Activated naive CD8-positive, alpha-beta T cell treated with anti-CD3 and anti-CD28 coated beads, Interleukin-2, amount 50 U/mL, for 24 hours (primary cell): Measurements from ENCODE around the gene CUZD1.
A peak's percentile ranks its signal among the peaks of the same experiment; 100 is the strongest.
"Not testable (repeated sequence)": the region's sequence is repeated elsewhere in the genome, so short reads cannot be mapped to it uniquely, and the experiment has no call there.

ENCODE experiments used
- ATAC-seq: fragments of 150-1000 bp; cut with Tn5 transposase; one replicate; pipeline ENCODE4 v1.10.0; 2021
- DNase-seq: peaks from one replicate; pipeline ENCODE4 v3.0.0; 2021
- H3K27ac Mint-ChIP-seq: one replicate; pipeline ENCODE4 v1.8.0; 2021; ENCODE audit warnings: mild to moderate bottlenecking, mixed read lengths
- H3K27me3 Mint-ChIP-seq: one replicate; pipeline ENCODE4 v1.8.0; 2021; ENCODE audit warnings: mixed read lengths
- H3K36me3 Mint-ChIP-seq: one replicate; pipeline ENCODE4 v1.8.0; 2021; ENCODE audit warnings: low read depth, mixed read lengths
- H3K4me1 Mint-ChIP-seq: one replicate; pipeline ENCODE4 v1.8.0; 2021; ENCODE audit warnings: mixed read lengths
- H3K4me3 Mint-ChIP-seq: one replicate; pipeline ENCODE4 v1.8.0; 2021; ENCODE audit warnings: mild to moderate bottlenecking, moderate library complexity, mixed read lengths
- H3K9me3 Mint-ChIP-seq: one replicate; pipeline ENCODE4 v1.8.0; 2021; ENCODE audit warnings: mixed read lengths

Gene CUZD1, protein sequence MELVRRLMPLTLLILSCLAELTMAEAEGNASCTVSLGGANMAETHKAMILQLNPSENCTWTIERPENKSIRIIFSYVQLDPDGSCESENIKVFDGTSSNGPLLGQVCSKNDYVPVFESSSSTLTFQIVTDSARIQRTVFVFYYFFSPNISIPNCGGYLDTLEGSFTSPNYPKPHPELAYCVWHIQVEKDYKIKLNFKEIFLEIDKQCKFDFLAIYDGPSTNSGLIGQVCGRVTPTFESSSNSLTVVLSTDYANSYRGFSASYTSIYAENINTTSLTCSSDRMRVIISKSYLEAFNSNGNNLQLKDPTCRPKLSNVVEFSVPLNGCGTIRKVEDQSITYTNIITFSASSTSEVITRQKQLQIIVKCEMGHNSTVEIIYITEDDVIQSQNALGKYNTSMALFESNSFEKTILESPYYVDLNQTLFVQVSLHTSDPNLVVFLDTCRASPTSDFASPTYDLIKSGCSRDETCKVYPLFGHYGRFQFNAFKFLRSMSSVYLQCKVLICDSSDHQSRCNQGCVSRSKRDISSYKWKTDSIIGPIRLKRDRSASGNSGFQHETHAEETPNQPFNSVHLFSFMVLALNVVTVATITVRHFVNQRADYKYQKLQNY

DNA sequence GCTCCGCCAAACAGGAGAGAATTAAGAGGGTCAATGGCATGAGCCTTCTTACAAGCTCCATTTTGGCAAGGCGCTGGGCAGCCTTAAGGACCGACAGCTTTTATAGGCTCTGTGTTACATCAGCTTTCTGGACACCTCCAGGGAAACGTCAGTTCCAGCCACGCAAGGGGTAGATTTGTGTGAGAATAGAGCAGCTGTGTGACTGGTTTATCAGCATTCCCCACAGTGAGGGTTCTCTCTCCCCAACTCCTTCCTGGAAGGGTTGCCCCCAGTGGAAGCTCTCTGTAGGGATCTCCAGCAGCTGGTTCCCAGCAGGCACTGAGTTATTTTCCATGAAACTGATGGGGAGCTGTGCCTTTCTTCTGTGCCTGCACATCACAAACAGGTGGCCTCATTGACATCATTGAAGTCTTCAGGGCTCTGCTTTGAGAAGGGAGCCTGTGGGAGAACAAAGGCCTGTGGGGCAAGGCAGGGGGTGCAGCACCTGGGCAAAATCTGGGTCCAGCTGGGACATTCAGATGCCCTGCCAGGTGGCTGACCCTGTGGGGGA is at the start of gene CUZD1:
CUZD1 (minus strand) TSS at position 75 of the 550 bp plus-strand sequence; CDS start at position 61, 14 bp downstream.
- no peak within 1 kb of the TSS for H3K4me3 Mint-ChIP-seq
- peaks cover 45% of the 10 kb centered on the region for H3K36me3 Mint-ChIP-seq
- no peak within 1 kb of the TSS for H3K27ac Mint-ChIP-seq

DNA sequence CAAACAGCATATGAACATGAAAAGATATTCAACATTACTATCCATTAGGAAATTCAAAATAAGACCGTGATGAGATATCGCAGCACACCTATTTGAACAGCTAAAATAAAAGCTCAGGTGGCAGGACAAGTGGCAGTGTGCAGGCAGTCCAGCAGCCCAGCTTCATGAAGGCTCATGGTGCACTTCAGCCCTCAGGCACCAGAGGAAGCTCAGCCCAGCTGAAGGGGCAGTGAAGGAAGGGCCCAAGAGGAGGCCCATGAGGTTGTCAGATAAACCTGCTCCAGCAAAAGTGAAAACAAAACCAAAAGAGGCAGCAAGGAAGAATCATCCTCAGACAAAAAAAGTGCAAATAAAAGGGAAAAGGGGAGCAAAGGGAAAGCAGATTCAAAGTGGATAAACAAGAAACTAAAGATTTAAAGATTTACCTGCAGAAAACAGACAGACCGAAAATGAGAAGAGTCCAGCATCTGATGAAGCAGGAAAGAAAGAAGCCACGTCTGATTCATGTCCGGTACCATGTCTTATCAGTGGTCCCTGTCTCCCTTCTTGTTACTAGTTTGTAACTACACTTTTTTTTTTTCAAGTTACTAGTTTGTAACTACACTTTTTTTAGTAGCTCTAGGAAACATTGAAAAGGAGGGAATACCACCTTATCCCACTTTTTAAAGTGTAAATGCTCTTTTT is 48.7 kb upstream of the CUZD1 start:
- no peak overlapping the region for H3K4me3 Mint-ChIP-seq
- peaks cover 15% of the 10 kb centered on the region for H3K36me3 Mint-ChIP-seq
- H3K4me1 Mint-ChIP-seq, result peaks cover 3% of the 10 kb centered on the region
- no peaks in the 10 kb centered on the region for H3K27me3 Mint-ChIP-seq
- H3K9me3 Mint-ChIP-seq, result no peaks in the 10 kb centered on the region
- DNase-seq, result no peak
- no peak overlapping the region for H3K27ac Mint-ChIP-seq
- no peak for ATAC-seq

More for the DNA sequence above, at the start of gene CUZD1:
- no peaks in the 10 kb centered on the region for H3K27me3 Mint-ChIP-seq
- ATAC-seq, result no peak
- no peak for DNase-seq
- peaks cover 5% of the 10 kb centered on the region for H3K9me3 Mint-ChIP-seq
- H3K4me1 Mint-ChIP-seq, result peaks cover 2% of the 10 kb centered on the region

DNA sequence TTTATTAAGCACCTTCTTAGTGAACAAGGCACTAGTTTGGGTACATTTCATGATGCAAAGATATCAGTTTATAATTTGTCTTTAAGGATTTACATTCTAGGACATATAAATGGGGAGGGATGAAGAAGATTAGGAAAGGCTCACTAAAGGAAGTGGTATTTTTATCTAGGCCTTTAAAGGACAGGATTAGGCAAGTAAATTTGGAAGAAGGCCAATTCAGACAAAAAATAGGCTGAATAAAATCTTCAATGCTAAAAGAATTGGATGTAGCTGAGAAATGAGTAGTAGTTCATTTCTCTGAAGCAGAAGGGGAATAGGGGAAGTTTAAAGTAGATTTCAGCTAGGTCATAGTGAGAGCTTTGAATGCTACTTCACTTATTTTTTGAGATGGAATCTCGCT is 38.5 kb upstream of the CUZD1 start:
- ATAC-seq (no peak), DNase-seq (no peak)
- H3K4me1 Mint-ChIP-seq, result peaks cover 30% of the 10 kb centered on the region
- H3K27ac Mint-ChIP-seq, result no peak overlapping the region
- peaks cover 3% of the 10 kb centered on the region for H3K27me3 Mint-ChIP-seq
- H3K9me3 Mint-ChIP-seq, result no peaks in the 10 kb centered on the region
- peaks cover 30% of the 10 kb centered on the region for H3K36me3 Mint-ChIP-seq
- no peak overlapping the region for H3K4me3 Mint-ChIP-seq

DNA sequence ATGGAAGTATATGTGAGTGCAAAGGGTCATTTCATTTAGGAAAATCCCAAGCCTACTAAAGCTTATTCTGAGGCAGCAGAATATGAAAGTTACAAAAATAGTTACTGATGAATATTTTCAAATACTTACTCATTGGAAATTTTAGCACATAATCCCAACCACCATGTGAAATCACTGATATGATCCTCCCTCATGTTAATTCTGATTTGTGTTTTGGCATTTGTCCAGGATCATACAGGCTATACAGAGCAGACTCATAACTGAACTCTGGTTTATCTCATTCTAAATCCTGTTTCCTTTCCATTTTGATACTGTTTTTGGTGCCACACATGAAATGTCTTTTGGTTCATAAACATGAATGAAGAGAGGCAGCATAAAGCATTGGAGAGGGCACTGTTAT is 37.1 kb upstream of the CUZD1 start:
- peak overlapping the region; percentile 44 for H3K27ac Mint-ChIP-seq
- peaks cover 3% of the 10 kb centered on the region for H3K27me3 Mint-ChIP-seq
- H3K4me1 Mint-ChIP-seq, result peaks cover 42% of the 10 kb centered on the region
- ATAC-seq (peak; percentile 41), DNase-seq (no peak)
- no peaks in the 10 kb centered on the region for H3K9me3 Mint-ChIP-seq
- H3K4me3 Mint-ChIP-seq, result peak overlapping the region; percentile 31
- peaks cover 37% of the 10 kb centered on the region for H3K36me3 Mint-ChIP-seq

DNA sequence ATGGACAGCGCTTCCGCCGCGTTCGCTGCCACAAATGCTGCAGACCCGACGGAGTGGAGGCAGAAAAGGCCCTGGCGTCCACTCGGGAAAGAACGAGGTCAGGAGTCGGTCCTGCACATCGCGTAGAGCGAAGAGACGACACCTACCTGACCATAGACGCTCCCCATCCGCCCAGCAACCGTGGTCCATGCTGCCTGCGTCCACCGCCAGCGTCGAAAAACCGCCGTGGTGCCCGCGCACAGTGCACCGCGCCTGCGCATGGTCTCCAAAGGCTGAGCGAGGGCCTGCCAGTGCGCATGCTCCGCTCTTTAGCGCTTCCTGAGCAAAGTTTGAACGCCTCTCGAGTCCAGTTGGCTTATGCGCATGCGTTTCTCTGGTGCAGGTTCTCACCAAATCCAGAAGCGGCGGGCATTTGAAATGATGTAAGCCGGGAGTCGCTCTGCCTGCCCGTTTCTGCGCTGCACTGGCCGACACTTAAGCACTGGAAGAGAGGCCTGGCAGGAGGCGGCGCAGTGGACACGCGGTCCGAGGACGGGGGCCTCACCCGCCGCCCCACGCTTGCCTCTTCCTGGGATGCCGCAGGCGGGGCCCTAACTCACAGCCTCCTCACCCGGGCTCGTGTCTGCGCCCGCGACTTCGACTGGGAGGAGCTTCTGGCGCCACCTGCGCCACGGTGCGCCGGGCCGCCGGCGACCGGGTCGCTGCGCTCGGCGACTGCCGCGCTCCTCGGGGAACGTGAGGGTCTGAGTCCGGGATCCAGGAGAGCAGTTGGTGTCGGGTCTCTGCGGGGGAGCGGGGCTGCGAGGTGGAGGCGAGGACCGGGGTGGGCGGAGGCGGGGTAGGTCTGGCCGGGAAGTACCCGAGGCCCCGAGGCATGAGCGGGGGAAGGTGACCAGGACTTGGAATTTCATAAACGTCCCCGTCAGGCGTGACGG is 33.9 kb upstream of the CUZD1 start, which contains the start of gene FAM24B:
FAM24B (minus strand) TSS at position 243 of the 935 bp plus-strand sequence. CDS start 29,066 bp downstream, outside the sequence.
- Mint-ChIP-seq H3K36me3 (peaks cover 49% of the 10 kb centered on the region), H3K27me3 (peaks cover 3% of the 10 kb centered on the region), H3K4me3 (peak within 1 kb of the TSS; percentile 93), H3K9me3 (peaks cover 5% of the 10 kb centered on the region), H3K4me1 (peaks cover 69% of the 10 kb centered on the region), H3K27ac (peak within 1 kb of the TSS; percentile 94)
- DNase-seq (peak; percentile 93), ATAC-seq (peak; percentile 77)

DNA sequence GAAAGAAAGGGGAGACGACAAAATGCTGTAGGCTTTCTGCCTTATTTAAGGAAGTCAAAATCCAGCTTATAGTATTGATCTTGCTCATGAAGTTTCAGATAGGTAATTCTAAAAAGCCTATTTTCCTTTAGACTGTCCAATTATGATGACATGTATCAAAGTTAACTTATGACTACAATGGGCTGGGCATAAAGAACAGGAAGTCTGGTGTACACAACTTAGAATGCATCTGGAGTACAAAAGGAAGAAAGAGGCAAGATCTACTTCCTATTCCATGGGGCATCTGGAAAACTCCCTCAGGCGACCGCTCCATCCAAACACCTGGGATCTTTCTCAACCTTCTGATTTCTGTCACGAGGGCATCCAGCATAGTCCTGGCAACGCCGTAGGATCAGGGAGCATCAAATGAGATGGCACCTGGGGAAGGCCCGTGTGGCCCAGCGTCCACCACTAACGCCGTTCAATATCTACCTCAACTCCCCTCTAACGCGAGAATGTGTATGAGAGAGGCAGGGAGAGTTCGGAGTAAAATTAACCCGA is 33.2 kb upstream of the CUZD1 start:
- Mint-ChIP-seq H3K27me3 (peaks cover 3% of the 10 kb centered on the region), H3K27ac (peak overlapping the region; percentile 94)

DNA sequence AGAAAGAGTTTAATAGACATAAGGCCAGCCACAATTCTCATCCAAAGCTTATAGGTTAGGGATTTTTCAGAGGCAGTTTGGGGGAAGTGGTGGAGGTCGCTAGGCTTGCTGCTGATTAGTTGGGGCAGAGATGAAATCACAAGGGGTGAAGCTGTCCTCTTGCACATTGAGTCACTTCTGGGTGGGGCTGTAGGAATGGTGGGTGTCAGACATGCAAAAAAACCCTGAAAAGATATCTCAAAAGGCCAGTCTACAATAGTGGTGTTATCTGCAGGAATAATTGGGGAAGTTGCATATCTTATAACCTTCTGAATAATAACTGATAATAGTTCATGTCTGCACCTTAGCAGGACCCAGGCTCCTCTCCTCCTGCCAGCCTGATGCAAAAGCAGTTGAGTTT is 31.6 kb upstream of the CUZD1 start:
- peaks cover 3% of the 10 kb centered on the region for H3K27me3 Mint-ChIP-seq
- H3K4me3 Mint-ChIP-seq, result peak overlapping the region; percentile 93
- peaks cover 56% of the 10 kb centered on the region for H3K36me3 Mint-ChIP-seq

More for the DNA sequence above, 33.2 kb upstream of the CUZD1 start:
- peak overlapping the region; percentile 93 for H3K4me3 Mint-ChIP-seq
- H3K4me1 Mint-ChIP-seq, result peaks cover 72% of the 10 kb centered on the region
- peaks cover 5% of the 10 kb centered on the region for H3K9me3 Mint-ChIP-seq
- peak; percentile 2 for ATAC-seq
- H3K36me3 Mint-ChIP-seq, result peaks cover 55% of the 10 kb centered on the region
- DNase-seq, result no peak

DNA sequence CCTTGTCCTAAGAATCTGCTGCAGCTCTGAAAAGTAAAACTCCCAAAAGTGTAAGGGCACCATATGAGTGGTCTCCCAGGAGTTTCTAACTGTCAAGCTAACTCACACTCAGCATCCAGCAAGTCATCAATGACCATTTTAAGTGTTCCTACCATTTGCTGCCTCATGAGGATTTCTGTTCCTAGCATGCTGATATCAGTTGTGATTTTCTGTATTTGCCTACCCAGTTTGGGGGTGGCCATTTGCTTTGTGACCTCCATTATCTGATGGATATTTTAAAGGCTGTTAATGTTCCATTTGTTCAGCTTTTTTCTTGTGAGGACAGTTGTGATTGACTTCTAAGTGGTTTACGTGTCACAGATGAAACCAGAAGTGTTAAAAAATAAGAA is 30.8 kb upstream of the CUZD1 start:
- no peak for DNase-seq
- no peak overlapping the region for H3K4me3 Mint-ChIP-seq
- no peak for ATAC-seq
- no peak overlapping the region for H3K27ac Mint-ChIP-seq
- peaks cover 3% of the 10 kb centered on the region for H3K27me3 Mint-ChIP-seq
- peaks cover 8% of the 10 kb centered on the region for H3K9me3 Mint-ChIP-seq
- H3K4me1 Mint-ChIP-seq, result peaks cover 60% of the 10 kb centered on the region
- peaks cover 58% of the 10 kb centered on the region for H3K36me3 Mint-ChIP-seq

More for the DNA sequence above, 31.6 kb upstream of the CUZD1 start:
- Mint-ChIP-seq H3K4me1 (peaks cover 63% of the 10 kb centered on the region), H3K9me3 (peaks cover 5% of the 10 kb centered on the region), H3K27ac (peak overlapping the region; percentile 26)
- DNase-seq (peak; percentile 11), ATAC-seq (peak; percentile 47)

DNA sequence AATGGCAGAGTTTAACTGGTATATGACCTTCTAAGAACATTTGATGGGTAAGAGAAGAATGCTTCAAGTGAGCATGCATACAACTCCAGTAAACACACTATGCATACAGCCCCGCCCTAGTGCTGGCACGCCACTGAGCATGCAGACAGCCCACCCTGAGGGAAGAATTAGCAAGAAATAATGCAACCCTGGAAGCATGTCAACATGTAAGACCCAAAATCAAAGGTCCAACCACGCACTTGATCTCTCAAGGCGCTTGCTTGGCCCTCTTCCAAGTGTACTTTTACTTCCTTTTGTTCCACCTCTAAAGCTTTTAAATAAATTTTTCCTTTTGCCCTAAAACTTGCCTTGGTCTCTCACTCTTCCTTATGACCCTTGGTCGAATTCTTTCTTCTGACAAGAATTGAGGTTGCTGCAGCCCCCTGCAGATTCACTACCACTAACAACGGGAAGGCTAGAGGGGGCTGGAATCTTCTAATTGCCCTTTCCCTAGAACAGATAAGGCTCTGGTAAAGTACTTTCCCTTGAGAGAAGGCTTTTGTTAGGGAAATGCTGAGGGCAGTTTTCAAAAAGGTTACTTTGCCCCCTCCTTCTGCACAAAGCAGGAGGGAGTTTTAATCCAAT is 30.3 kb upstream of the CUZD1 start:
- DNase-seq (no peak), ATAC-seq (no peak)
- no peak overlapping the region for H3K4me3 Mint-ChIP-seq
- no peak overlapping the region for H3K27ac Mint-ChIP-seq
- H3K27me3 Mint-ChIP-seq, result peaks cover 3% of the 10 kb centered on the region
- peaks cover 58% of the 10 kb centered on the region for H3K36me3 Mint-ChIP-seq
- peaks cover 8% of the 10 kb centered on the region for H3K9me3 Mint-ChIP-seq
- peaks cover 57% of the 10 kb centered on the region for H3K4me1 Mint-ChIP-seq

DNA sequence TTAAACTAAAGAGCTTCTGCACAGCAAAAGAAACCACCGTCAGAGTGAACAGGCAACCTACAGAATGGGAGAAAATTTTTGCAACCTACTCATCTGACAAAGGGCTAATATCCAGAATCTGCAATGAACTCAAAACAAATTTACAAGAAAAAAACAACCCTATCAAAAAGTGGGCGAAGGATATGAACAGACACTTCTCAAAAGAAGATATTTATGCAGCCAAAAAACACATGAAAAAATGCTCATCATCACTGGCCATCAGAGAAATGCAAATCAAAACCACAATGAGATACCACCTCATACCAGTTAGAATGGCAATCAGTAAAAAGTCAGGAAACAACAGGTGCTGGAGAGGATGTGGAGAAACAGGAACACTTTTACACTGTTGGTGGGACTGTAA is 26.3 kb upstream of the CUZD1 start:
- H3K9me3 Mint-ChIP-seq, result peaks cover 12% of the 10 kb centered on the region
- not testable (repeated sequence) for H3K27me3 Mint-ChIP-seq, ATAC-seq, DNase-seq, H3K4me3 Mint-ChIP-seq, H3K27ac Mint-ChIP-seq
- peaks cover 53% of the 10 kb centered on the region for H3K36me3 Mint-ChIP-seq
- H3K4me1 Mint-ChIP-seq, result peaks cover 47% of the 10 kb centered on the region

DNA sequence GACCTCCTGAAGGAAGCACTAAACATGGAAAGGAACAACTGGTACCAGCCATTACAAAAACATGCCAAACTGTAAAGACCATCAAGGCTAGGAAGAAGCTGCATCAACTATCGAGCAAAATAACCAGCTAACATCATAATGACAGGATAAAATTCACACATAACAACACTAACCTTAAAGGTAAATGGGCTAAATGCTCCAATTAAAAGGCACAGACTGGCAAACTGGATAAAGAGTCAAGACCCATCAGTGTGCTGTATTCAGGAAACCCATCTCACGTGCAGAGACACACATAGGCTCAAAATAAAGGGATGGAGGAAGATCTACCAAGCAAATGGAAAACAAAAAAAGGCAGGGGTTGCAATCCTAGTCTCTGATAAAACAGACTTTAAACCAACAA is 23.1 kb upstream of the CUZD1 start:
- not testable (repeated sequence) for H3K4me3 Mint-ChIP-seq, H3K27me3 Mint-ChIP-seq, DNase-seq, ATAC-seq, H3K9me3 Mint-ChIP-seq, H3K27ac Mint-ChIP-seq
- Mint-ChIP-seq H3K36me3 (peaks cover 33% of the 10 kb centered on the region), H3K4me1 (peaks cover 34% of the 10 kb centered on the region)

DNA sequence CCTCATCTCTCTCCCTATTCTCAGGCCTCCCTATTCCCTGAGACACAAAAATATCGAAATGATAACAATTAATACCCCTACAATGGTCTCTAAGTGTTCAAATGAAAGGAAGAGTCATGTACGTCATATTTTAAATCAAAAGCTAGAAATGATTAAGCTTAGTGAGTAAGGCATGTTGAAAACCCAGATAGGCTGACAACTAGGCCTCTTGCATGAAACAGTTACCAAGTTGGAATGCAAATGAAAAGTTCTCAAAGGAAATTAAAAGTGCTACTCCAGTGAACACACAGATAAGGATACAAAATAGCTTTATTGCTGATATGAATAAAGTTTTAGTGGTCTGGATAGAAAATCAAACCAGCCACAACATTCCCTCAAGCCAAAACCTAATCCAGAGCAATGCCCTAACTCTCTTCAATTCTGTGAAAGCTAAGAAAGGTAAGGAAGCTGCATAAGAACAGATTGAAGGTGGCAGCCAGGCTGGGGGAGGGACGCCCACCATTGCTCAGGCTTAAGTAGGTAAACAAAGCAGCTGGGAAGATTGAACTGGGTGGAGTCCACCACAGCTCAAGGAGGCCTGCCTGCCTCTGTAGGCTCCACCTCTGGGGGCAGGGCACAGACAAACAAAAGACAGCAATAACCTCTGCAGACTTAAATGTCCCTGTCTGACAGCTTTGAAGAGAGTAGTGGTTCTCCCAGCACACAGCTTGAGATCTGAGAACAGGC is 21.3 kb upstream of the CUZD1 start:
- H3K4me3 Mint-ChIP-seq, H3K27ac Mint-ChIP-seq, DNase-seq, ATAC-seq, H3K27me3 Mint-ChIP-seq, H3K9me3 Mint-ChIP-seq: not testable (repeated sequence)
- peaks cover 35% of the 10 kb centered on the region for H3K4me1 Mint-ChIP-seq
- peaks cover 28% of the 10 kb centered on the region for H3K36me3 Mint-ChIP-seq
